ENCODE results near the gene MRPS7. TPM values are rescaled to one million over a fixed set of nuclear protein-coding genes. Genes with fewer than 3 reads are reported as not detected.
"Not testable (repeated sequence)": the region's sequence is repeated elsewhere in the genome, so short reads cannot be mapped to it uniquely, and the experiment has no call there.

Gene MRPS7
- total and polyA plus RNA-seq, 8 donors, result 11.3 to 34.0 (median 20.0) TPM

- DNase-seq (peak in 1 of 6 donors; percentile 64), ATAC-seq (peak; percentile 26 to 52 (median 46)), FAIRE-seq (no peak)
- TF ChIP-seq CTCF (IDR thresholded peaks at IDR 0.05), result no peak
- Histone ChIP-seq H3K9me3 (no peaks in the 10 kb centered on the region), H3K27ac (peak overlapping the region; percentile 88 to 95 (median 92)), H3K4me3 (peak overlapping the region; percentile 68 to 87 (median 76)), H3K36me3 (no peaks in the 10 kb centered on the region), H3K4me1 (peaks cover 0 to 5% (median 0%) of the 10 kb centered on the region in 3 donors), H3K27me3 (no peaks in the 10 kb centered on the region)
- intact Hi-C loops (cut with DNase I), result no loop called here
- 0% methylated on average over 14 of the region's 14 CpGs for WGBS, 2 donors
Observed at GRCh38 chr17:75288770-75289114, 27.1 kb downstream of the MRPS7 start.

GRCh38 chr17:75289115-75289831, 27.6 kb downstream of the MRPS7 start, which contains the start of gene SLC25A19:
SLC25A19 (minus strand) TSS chr17:75289433; CDS start chr17:75286764, 2,669 bp downstream.
- Histone ChIP-seq H3K9me3 (no peaks in the 10 kb centered on the region), H3K4me1 (peaks cover 0 to 5% (median 0%) of the 10 kb centered on the region in 3 donors), H3K27ac (peak within 1 kb of the TSS; percentile 88 to 95 (median 92)), H3K36me3 (no peaks in the 10 kb centered on the region), H3K4me3 (peak within 1 kb of the TSS; percentile 68 to 87 (median 76)), H3K27me3 (no peaks in the 10 kb centered on the region)
- whole genome bisulfite sequencing, 2 donors, result 0% methylated on average over 64 to 65 of the region's 65 CpGs
- intact Hi-C loops (cut with DNase I), result no loop called here
- no peak for TF ChIP-seq CTCF (IDR thresholded peaks at IDR 0.05)
- FAIRE-seq (peak; percentile 41), DNase-seq (peak; percentile 91 to 99 (median 98)), ATAC-seq (peak; percentile 96 to 98 (median 98))

- no peaks in the 10 kb centered on the region for H3K36me3 ChIP-seq
- peak overlapping the region; percentile 68 to 87 (median 76) for H3K4me3 ChIP-seq
- H3K4me1 ChIP-seq, result peaks cover 0 to 5% (median 0%) of the 10 kb centered on the region in 3 donors
- DNase-seq (peak in 2 of 6 donors; percentile 50 to 53), FAIRE-seq (peak; percentile 9), ATAC-seq (peak; percentile 28 to 53 (median 50))
- intact Hi-C loops (cut with DNase I), result no loop called here
- H3K27me3 ChIP-seq, result no peaks in the 10 kb centered on the region
- no peaks in the 10 kb centered on the region for H3K9me3 ChIP-seq
- peak overlapping the region; percentile 88 to 95 (median 92) for H3K27ac ChIP-seq
- 1 to 5% methylated on average over 26 of the region's 26 CpGs for WGBS, 2 donors
- TF ChIP-seq CTCF (IDR thresholded peaks at IDR 0.05), result no peak
Observed at GRCh38 chr17:75289832-75290337, 28.2 kb downstream of the MRPS7 start.

- intact Hi-C loops (cut with DNase I); ATAC-seq; FAIRE-seq; H3K27me3 ChIP-seq; H3K36me3 ChIP-seq; H3K4me1 ChIP-seq; DNase-seq; H3K9me3 ChIP-seq; H3K4me3 ChIP-seq: not testable (repeated sequence)
- 71 to 80% methylated on average over 16 of the region's 16 CpGs for WGBS, 2 donors
- H3K27ac ChIP-seq, result peak overlapping the region in 1 of 4 donors; percentile 17
Observed at GRCh38 chr17:75292810-75293448, 31.2 kb downstream of the MRPS7 start.
